K562 (cell line): ENCODE measurements around the gene FAM219A. TPM values are rescaled to one million over a fixed set of nuclear protein-coding genes. Genes with fewer than 3 reads are reported as not detected.

Experiments used
- ATAC-seq: fragments of 200-7000 bp; cut with Tn5 transposase; 3 replicates; pipeline ENCODE4 v1.9.1; 2020; ENCODE audit warnings: moderate library complexity
- BruUV-seq: library from RNA; stranded (reverse); fragments of 400-500 nt; replicated peaks from 2 replicates; lab custom pipeline; 2021; lab: Mats Ljungman, UMichigan
- CTCF ChIA-PET: fragments of 300-600 bp; formaldehyde crosslinking; extraction: SDS; loops from one replicate; lab custom pipeline; 2021; ENCODE audit warnings: low intra/inter-chr PET ratio; lab: Yijun Ruan, JAX
- POLR2A ChIA-PET: fragments of 300-600, 350-650 bp; sonication (Branson Sonifier 250); formaldehyde crosslinking; extraction: SDS; loops from one replicate; lab custom pipeline; 2021; ENCODE audit warnings: antibody characterized with exemption, inconsistent platforms; lab: Yijun Ruan, JAX
- DNase-seq, 4 experiments: peaks; one replicate each; pipeline versions ENCODE4 v3.0.0 to v3.0.0-alpha.2; 2011 to 2018; ENCODE audit warnings: low spot score in 3 of 4, mixed read lengths in 3 of 4; ENCODE audit errors: extremely low read depth in 1 of 4
- FAIRE-seq: peaks from 2 replicates; lab custom pipeline; 2011; peaks lifted over from hg19 to GRCh38; lab: Jason Lieb, UNC
- H2AFZ ChIP-seq: 2 replicates; pipeline ENCODE4 v1.6.0; 2011; ENCODE audit warnings: low read depth, low read length, control low read depth, inconsistent platforms
- H3K27ac ChIP-seq: fragments of 200-600 bp; 3 replicates; pipeline ENCODE4 v1.8.0; 2011; ENCODE audit warnings: low read depth, mild to moderate bottlenecking, control low read depth, inconsistent platforms, low read length, moderate library complexity, mixed read lengths; ENCODE audit errors: extremely low read depth
- H3K27me3 ChIP-seq, 2 experiments: fragments of 300-600 bp in 1 of 2; 2 replicates in 1 of 2; 3 replicates in 1 of 2; pipeline versions ENCODE4 v1.6.0 to v1.8.0; 2011; ENCODE audit warnings: inconsistent platforms in 2 of 2, low read length in 2 of 2, mild to moderate bottlenecking in 1 of 2, mixed read lengths in 1 of 2, moderate library complexity in 1 of 2; ENCODE audit not compliant: control insufficient read depth in 2 of 2, insufficient read depth in 2 of 2
- H3K36me3 ChIP-seq: fragments of 300-600 bp; 3 replicates; pipeline ENCODE4 v1.8.0; 2011; ENCODE audit warnings: mild to moderate bottlenecking, low read length, inconsistent platforms; ENCODE audit not compliant: control insufficient read depth, insufficient read depth
- H3K4me1 ChIP-seq, 2 experiments: fragments of 200-600 bp in 1 of 2; replicated peaks in 1 of 2; 2 replicates in 1 of 2; 3 replicates in 1 of 2; pipeline versions ENCODE4 v1.5.1 to v1.8.0; 2011; ENCODE audit warnings: inconsistent platforms in 2 of 2, low read length in 2 of 2, mild to moderate bottlenecking in 1 of 2, mixed read lengths in 1 of 2, moderate library complexity in 1 of 2; ENCODE audit not compliant: control insufficient read depth in 2 of 2, insufficient read depth in 2 of 2
- H3K4me2 ChIP-seq: 2 replicates; pipeline ENCODE4 v1.6.1; 2011; ENCODE audit warnings: low read length, control low read depth, inconsistent platforms, mixed read lengths; ENCODE audit not compliant: insufficient read depth
- H3K4me3 ChIP-seq: fragments of 200-600 bp; sonication (generic), shearing (Covaris generic); 2 replicates; pipeline ENCODE4 v1.5.1; 2016; ENCODE audit warnings: control low read depth, inconsistent platforms
- H3K79me2 ChIP-seq: fragments of 200-600 bp; 3 replicates; pipeline ENCODE4 v1.8.0; 2011; ENCODE audit warnings: low read length, inconsistent platforms; ENCODE audit not compliant: control insufficient read depth, insufficient read depth
- H3K9ac ChIP-seq, 2 experiments: 2 replicates each; pipeline versions ENCODE4 v1.6.0 to v1.6.1; 2011; ENCODE audit warnings: low read depth in 2 of 2, low read length in 2 of 2, control low read depth in 1 of 2, inconsistent platforms in 1 of 2, mild to moderate bottlenecking in 1 of 2, mixed read lengths in 1 of 2; ENCODE audit not compliant: insufficient read depth in 1 of 2
- H3K9me1 ChIP-seq: one replicate; pipeline ENCODE4 v1.6.0; 2011; ENCODE audit warnings: inconsistent platforms, mild to moderate bottlenecking, low read length, moderate library complexity; ENCODE audit not compliant: control insufficient read depth, insufficient read depth
- H3K9me3 ChIP-seq: replicated peaks from 2 replicates; pipeline ENCODE4 v1.5.1; 2011; ENCODE audit warnings: low read depth, low read length, inconsistent platforms; ENCODE audit not compliant: control insufficient read depth, insufficient read depth
- H4K20me1 ChIP-seq: replicated peaks from 2 replicates; pipeline ENCODE4 v1.6.1; 2011; ENCODE audit warnings: low read length, inconsistent platforms, mixed read lengths; ENCODE audit not compliant: control insufficient read depth, insufficient read depth
- GATAD2A ChIP-seq: fragments of 450-650 bp; IDR thresholded peaks from 2 replicates; pipeline ENCODE4 v1.6.1; 2017
- HES1 ChIP-seq: fragments of 450-650 bp; IDR thresholded peaks from 2 replicates; pipeline ENCODE4 v1.6.1; 2016; ENCODE audit warnings: low read depth, mild to moderate bottlenecking, moderate library complexity
- HMGN3 ChIP-seq: IDR thresholded peaks from 2 replicates; pipeline ENCODE4 v1.6.1; 2011; ENCODE audit warnings: borderline replicate concordance, low read depth, mild to moderate bottlenecking, mixed read lengths, low read length; ENCODE audit not compliant: insufficient read length; ENCODE audit errors: extremely low read depth
- L3MBTL2 ChIP-seq: fragments of 450-650 bp; IDR thresholded peaks from 2 replicates; pipeline ENCODE4 v1.6.1; 2016; ENCODE audit warnings: mild to moderate bottlenecking, moderate library complexity
- NR2C2 ChIP-seq, 2 experiments: fragments of 200-800 bp in 1 of 2; sonication (Bioruptor generic) in 1 of 2; sonication (generic) in 1 of 2; formaldehyde crosslinking in 1 of 2; IDR thresholded peaks; 2 replicates each; pipeline versions ENCODE4 v1.6.1 to v1.8.0; 2016 to 2022; ENCODE audit warnings: mild to moderate bottlenecking in 1 of 2, missing compliant biosample characterization in 1 of 2, missing genetic modification characterization in 1 of 2, missing genetic modification reagents in 1 of 2
- PHF20 ChIP-seq: fragments of 450-650 bp; IDR thresholded peaks from 2 replicates; pipeline ENCODE4 v1.6.1; 2018; ENCODE audit not compliant: partially characterized antibody
- RAD51 ChIP-seq: fragments of 450-650 bp; IDR thresholded peaks from 2 replicates; pipeline ENCODE4 v1.7.1; 2016; ENCODE audit warnings: low read depth, mild to moderate bottlenecking, borderline replicate concordance
- STAT5B ChIP-seq: fragments of 250-450 bp; sonication (Bioruptor Pico); IDR thresholded peaks from 2 replicates; pipeline ENCODE4 v1.8.0; 2021; ENCODE audit warnings: mild to moderate bottlenecking, inconsistent platforms
- U2AF1 ChIP-seq: fragments of 200-400 bp; formaldehyde crosslinking; optimal IDR thresholded peaks from 2 replicates; pipeline ENCODE3; 2017; ENCODE audit warnings: mild to moderate bottlenecking, low read depth, low read length, moderate library complexity
- ZNF507 ChIP-seq: conservative IDR thresholded peaks from 2 replicates; pipeline ENCODE4 v1.6.1; 2017; ENCODE audit warnings: missing genetic modification characterization, missing compliant biosample characterization
- WGBS: fragments of 100-300 bp; shearing (Covaris generic); methylation state at CpG from one replicate; pipeline ENCODE4 v1.1.6; 2016; ENCODE audit warnings: low coverage, mixed read lengths; ENCODE audit not compliant: insufficient coverage; ENCODE audit errors: missing lambda C conversion rate; 5-methylcytosine and 5-hydroxymethylcytosine counted together
- in situ Hi-C: fragments of 300-500 bp; cut with MboI; formaldehyde crosslinking; loops from 4 replicates; pipeline ENCODE4 v1.15.0; 2018; ENCODE audit warnings: inconsistent platforms, mixed read lengths
- intact Hi-C: fragments of 100-400 bp; cut with micrococcal nuclease; formaldehyde crosslinking; loops from 2 replicates; pipeline ENCODE4 v1.14.2; 2022
- polyA plus RNA-seq, 8 experiments: library from polyadenylated mRNA; depleted of rRNA in 4 of 8; stranded (reverse) in 5 of 8; unstranded in 3 of 8; fragments of >200 nt; fragmentation: Nextera tagmentation in 2 of 8; fragmentation: Illumina TruSeq in 1 of 8; extraction: Ambion mirVana in 2 of 8; extraction: Trizol in 1 of 8; gene quantifications; 2 replicates each; pipeline versions ENCODE4 v1.2.1 to v1.2.3, GENCODE V29; 2011 to 2014; ENCODE audit warnings: inconsistent platforms in 1 of 8, missing spikeins in 1 of 8
- total RNA-seq, 7 experiments: library from RNA; depleted of rRNA in 6 of 7; stranded (reverse); fragments of >200 nt in 6 of 7; fragmentation: Illumina TruSeq in 2 of 7; extraction: Trizol in 2 of 7; gene quantifications; 2 replicates each; pipeline versions ENCODE4 v1.2.1 to v1.2.3, GENCODE V29; 2011 to 2021; ENCODE audit warnings: low replicate concordance in 1 of 7

The FAM219A gene
- total and polyA plus RNA-seq, 9 of the 15 experiments (the other 6 are each of a cell fraction or from before 2014, with no cell fraction given), result 0.63 to 8.6 (median 2.9) TPM

- TF ChIP-seq U2AF1 (no peak), HMGN3 (no peak), HES1 (no peak), STAT5B (no peak), L3MBTL2 (no peak), PHF20 (no peak), GATAD2A (no peak), NR2C2 (CRISPR knock-in tag; IDR thresholded peaks at IDR 0.05) (no peak), NR2C2 (tag; IDR thresholded peaks at IDR 0.05) (no peak), RAD51 (no peak), ZNF507 (no peak)
- 0 out of 2 replicates have a peak, but pooled peaks cover 2% of the 10 kb centered on the region for H3K9me3 ChIP-seq
- CTCF ChIA-PET, result no interaction called here
- H3K79me2 ChIP-seq, result no peaks in the 10 kb centered on the region
- in situ Hi-C loops, result no loop called here
- no peaks in the 10 kb centered on the region for H4K20me1 ChIP-seq
- H3K9ac ChIP-seq, result no peak overlapping the region
- H3K4me3 ChIP-seq, result no peak overlapping the region
- FAIRE-seq (no peak), DNase-seq (no peak), ATAC-seq (no peak)
- intact Hi-C loops, result no loop called here
- H3K9me1 ChIP-seq, result no peaks in the 10 kb centered on the region
- POLR2A ChIA-PET, result no interaction called here
- no peaks in the 10 kb centered on the region for H3K36me3 ChIP-seq
- H3K4me2 ChIP-seq, result no peak overlapping the region
- 0% methylated on average over 2 of the region's 2 CpGs for WGBS
- H3K27me3 ChIP-seq, result peaks cover 0 to 7% of the 10 kb centered on the region in 2 experiments; a peak in 1 of 5 replicates
- H2AFZ ChIP-seq, result no peak overlapping the region
- H3K27ac ChIP-seq, result no peak overlapping the region
- H3K4me1 ChIP-seq, result no peaks in the 10 kb centered on the region
- no TSS peak for BruUV-seq
Observed at GRCh38 chr9:34366365-34366764, 92.0 kb downstream of the FAM219A start.
